ENCODE measurements around the gene TNNI3.

GRCh38 chr19:55119053-55119452 is 38.5 kb downstream of the TNNI3 start:
- no peak for TF ChIP-seq MAX (IDR thresholded peaks at IDR 0.05; ENCODE audit: low read depth)
- no peak for TF ChIP-seq CTCF (IDR thresholded peaks at IDR 0.05)
- TF ChIP-seq RFX5 (IDR thresholded peaks at IDR 0.05; ENCODE audit: low read length): no peak
- TF ChIP-seq TAF1 (IDR thresholded peaks at IDR 0.05; ENCODE audit: borderline replicate concordance, low read depth, low read length): no peak
- no peak for TF ChIP-seq EP300 (IDR thresholded peaks at IDR 0.05; ENCODE audit: borderline replicate concordance in 1 of 2, low read depth in 1 of 2, low read length in 1 of 2)
- no peak for TF ChIP-seq USF2 (IDR thresholded peaks at IDR 0.05; ENCODE audit: borderline replicate concordance, low read depth, low read length)
- no peak for TF ChIP-seq MEF2A (IDR thresholded peaks at IDR 0.05; ENCODE audit: borderline replicate concordance, low read depth)
- TF ChIP-seq ZBTB33 (IDR thresholded peaks at IDR 0.05; ENCODE audit: borderline replicate concordance, low read depth): no peak
- TF ChIP-seq FOXM1 (IDR thresholded peaks at IDR 0.05; ENCODE audit: low read depth): no peak
- TF ChIP-seq EZH2phosphoT487 (IDR thresholded peaks at IDR 0.05; ENCODE audit: borderline replicate concordance, low read depth): no peak

Measured in SK-N-SH (cell line).